K562 treated with DMSO at 1 percent for 4 hours (cell line): ENCODE results near the gene PTPRT. TPM values are rescaled to one million over a fixed set of nuclear protein-coding genes. Genes with fewer than 3 reads are reported as not detected.

ENCODE experiments used
- total RNA-seq: library from RNA; unstranded; fragments of 300-600 nt; gene quantifications from 2 replicates; pipeline ENCODE4 v1.2.3, GENCODE V29; 2022; ENCODE audit not compliant: insufficient read depth

PTPRT gene
- total RNA-seq, result not detected in 2 replicates

GRCh38 chr20:43189554-43190331 is at the start of gene PTPRT:
Gene PTPRT (minus strand): TSS chr20:43189906. CDS start chr20:43189733, 173 bp downstream.

